Activated T-cell treated with anti-CD3 and anti-CD28 coated beads for 1 hour (primary cell): ENCODE results near the gene TMEM144.
A peak's percentile ranks its signal among the peaks of the same experiment; 100 is the strongest.

Experiments
- DNase-seq: peaks from one replicate; pipeline ENCODE4 v3.0.0-alpha.2; 2020; ENCODE audit warnings: low read depth

TMEM144 gene

GRCh38 chr4:158209825-158210807 is at the start of gene TMEM144:
Gene TMEM144, plus strand, starts transcription at chr4:158210486. Its CDS starts 2,182 bp downstream, at chr4:158212668.
- peak; percentile 1 for DNase-seq

DNA sequence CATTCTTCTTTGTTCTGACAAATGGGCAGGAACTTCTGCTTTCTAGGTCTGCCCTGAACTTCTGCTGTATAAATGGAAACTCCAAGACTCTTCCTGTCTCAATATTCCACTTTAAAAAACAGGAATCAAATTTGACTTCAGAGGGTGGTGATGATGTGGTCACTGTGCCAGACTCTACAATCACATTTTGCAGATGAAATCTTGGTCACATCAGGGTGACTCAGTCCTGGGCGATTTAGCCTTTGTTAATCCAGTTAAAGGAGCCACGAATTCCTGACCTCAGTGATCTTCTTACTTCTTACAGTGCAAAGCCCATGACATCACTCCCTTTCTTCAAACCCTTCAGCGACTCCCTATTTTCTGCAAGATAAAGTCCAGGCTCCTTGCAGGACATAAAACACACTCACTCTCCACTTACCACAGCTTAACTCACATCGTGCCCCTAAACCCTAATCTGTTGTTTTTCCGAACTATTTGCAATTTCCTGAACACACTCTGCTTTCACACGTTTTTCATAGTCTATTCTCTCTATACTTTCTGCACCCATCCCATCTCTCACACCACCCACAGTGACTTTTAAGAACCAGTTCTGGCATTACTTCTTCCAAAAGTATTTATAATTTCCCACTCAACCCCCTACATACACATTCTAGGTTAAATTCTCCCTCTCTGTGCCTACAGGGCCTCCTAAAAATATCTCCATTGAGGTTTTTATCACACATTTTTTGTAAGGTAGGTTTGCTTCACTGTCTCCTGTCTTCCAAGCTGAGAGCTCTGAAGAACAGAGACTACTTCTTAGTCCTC is 48.5 kb upstream of the TMEM144 start:
- DNase-seq: no peak

DNA sequence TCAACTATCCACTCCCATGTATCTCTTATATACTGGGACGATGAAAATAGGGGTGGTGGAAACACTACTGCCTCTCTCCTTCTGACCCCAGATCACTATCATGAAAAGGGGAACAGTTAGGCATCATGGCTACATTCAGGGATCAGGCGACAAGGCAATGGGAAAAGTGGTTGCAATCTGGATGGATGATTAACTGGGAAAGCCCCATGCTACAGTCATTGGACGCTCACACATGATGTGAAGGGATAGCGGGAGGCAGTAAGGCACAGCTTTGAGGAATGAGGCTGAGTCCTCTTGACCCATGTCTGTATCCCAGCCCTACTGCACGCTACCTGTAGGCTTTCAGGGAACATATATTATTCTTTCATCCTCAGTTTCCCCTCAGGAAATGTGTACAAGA is 47.7 kb upstream of the TMEM144 start:
- no peak for DNase-seq

- no peak for DNase-seq
Measured at GRCh38 chr4:158163941-158164767, 46.1 kb upstream of the TMEM144 start.

- no peak for DNase-seq
Measured at GRCh38 chr4:158164768-158165213, 45.5 kb upstream of the TMEM144 start.

DNA sequence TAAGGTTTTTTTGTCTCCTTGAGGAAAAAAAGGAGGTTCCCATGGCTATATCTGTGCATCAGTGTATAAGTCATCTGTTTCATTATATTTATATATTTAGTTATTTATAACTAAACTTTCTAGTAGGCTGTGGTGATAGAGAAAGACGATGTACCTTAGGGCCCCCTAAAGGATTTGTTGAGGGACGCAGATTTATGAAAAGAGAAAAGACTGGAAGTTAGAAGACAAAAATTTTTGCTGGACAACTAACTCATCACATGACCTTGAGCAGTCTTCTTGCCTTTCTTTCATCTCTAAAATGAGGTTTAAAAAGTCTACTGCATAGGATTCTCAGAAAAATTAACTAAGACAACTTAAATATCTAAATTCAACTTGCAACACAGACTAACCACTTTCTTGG is 43.6 kb upstream of the TMEM144 start:
- no peak for DNase-seq

DNA sequence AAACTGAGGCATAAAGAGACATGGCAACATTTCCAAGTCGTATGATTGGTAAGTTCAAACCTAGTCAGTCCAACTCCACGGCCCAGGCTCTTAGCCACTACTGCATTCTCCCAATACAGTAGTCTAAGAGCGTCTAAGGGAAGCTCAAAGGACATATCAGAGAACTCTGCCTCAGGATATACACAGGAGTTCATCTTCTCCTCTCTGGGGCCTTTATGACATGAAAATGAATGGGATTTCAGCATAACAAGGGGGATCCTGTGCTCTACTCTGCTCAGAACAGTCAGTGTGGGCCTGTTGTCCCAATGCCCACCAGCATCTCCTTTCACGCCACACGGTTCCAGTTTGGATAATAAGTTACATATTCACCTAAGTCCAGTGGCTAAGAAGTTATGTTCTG is 41.7 kb upstream of the TMEM144 start:
- DNase-seq: no peak

- no peak for DNase-seq
Measured at GRCh38 chr4:158169506-158169905, 40.8 kb upstream of the TMEM144 start.

GRCh38 chr4:158169931-158170690 is 40.2 kb upstream of the TMEM144 start:
- DNase-seq: no peak

GRCh38 chr4:158170691-158171561 is 39.4 kb upstream of the TMEM144 start:
- DNase-seq: no peak

GRCh38 chr4:158172261-158173258 is 37.7 kb upstream of the TMEM144 start, which contains the start of gene GASK1B:
Gene GASK1B, minus strand, starts transcription at chr4:158173025. Its CDS starts 1,650 bp downstream, at chr4:158171375.
- DNase-seq: no peak

GRCh38 chr4:158176108-158176507 is 34.2 kb upstream of the TMEM144 start:
- DNase-seq: no peak

- DNase-seq: no peak
Measured at GRCh38 chr4:158176776-158177175, 33.5 kb upstream of the TMEM144 start.

DNA sequence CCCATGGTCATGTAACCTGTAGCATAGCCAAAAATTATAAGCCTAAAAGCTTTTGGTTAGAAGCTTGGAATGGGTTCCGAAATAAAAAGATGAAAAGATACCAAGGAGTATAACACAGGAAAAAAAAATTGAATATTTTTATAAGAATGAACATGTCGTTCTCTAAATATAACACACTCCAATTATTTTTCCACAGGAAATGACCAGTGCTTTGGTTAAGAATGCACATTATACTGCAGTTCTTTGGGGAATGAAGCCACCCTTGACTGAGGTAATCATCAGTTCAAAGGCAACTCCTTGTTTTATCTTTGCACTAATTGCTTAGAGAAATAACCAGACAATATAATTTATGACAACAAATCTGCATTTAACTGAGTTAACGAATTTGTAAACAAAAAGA is 30.8 kb upstream of the TMEM144 start:
- DNase-seq: no peak

GRCh38 chr4:158181906-158182305 is 28.4 kb upstream of the TMEM144 start:
- no peak for DNase-seq

GRCh38 chr4:158182736-158183135 is 27.6 kb upstream of the TMEM144 start:
- DNase-seq: no peak

DNA sequence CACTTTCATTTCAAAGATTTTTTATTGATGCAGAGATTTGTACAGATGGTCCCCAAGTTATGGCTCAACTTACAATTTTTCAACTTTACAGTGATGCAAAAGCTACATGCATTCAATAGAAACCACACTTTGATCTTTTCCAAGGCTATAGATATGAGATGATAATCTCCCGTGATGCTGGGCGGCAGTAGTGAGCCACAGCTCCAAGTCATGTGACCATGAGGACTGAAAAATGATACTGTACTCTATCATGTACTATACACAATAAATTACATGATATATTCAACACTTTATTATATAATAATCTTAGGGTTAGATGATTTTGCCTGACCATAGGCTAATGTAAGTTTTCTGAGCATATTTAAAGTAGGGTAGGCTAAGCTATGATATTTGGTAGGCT is 23.5 kb upstream of the TMEM144 start:
- DNase-seq: no peak

DNA sequence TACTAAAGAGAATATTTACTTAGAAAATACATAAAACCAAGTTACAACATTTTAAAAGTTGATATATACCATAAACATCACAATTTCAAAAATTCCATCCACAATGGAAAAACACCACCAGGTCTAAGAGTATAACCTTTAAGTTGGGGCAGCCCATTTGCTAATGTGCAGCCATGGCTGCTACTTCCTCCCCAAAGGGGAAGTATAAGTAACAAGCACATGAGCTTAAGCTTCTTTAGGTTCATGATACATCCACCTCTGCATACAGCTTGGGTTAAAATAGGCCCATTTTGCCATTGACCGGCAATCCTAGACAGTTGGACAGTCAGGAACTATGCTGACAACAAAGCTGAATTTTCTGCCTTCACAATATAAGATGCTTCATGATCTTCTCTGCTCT is 20.9 kb upstream of the TMEM144 start:
- no peak for DNase-seq

DNA sequence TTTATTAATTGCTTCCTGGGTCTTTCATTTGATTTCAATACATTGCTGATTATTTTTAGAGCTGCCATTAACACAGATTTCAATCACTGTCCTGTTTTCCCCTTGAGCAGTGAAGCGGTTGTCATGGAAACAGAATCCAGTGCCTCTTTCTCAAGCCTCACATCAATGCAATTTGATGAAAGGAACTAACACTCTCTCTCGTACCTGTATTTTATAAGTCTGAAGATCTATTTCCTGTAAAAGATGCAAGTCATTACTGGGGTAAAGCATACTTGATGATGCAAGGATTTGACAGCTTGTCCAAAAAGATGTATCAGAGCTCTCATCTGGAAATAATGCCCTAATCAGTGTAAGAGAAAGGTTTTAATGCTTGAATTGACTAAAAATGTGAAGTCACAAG is 19.6 kb upstream of the TMEM144 start:
- no peak for DNase-seq
